Uterus (tissue), 2 donors: ENCODE measurements around the gene HTR3C.

Source experiments
- CTCF ChIP-seq, 4 experiments: fragments of 200-600 bp in 2 of 4; fragments of 450-650 bp in 2 of 4; sonication (generic) in 2 of 4; IDR thresholded peaks; one replicate each; pipeline ENCODE4 v1.5.1; 2016 to 2019; ENCODE audit warnings: antibody characterized with exemption in 4 of 4, mild to moderate bottlenecking in 2 of 4, moderate library complexity in 1 of 4
- POLR2A ChIP-seq, 2 donors: fragments of 450-650 bp; IDR thresholded peaks; one replicate each; pipeline ENCODE4 v1.6.1; 2016; ENCODE audit warnings: antibody characterized with exemption in 2 of 2, mild to moderate bottlenecking in 1 of 2, moderate library complexity in 1 of 2

- TF ChIP-seq CTCF (IDR thresholded peaks at IDR 0.05) (no peak), POLR2A (IDR thresholded peaks at IDR 0.05) (no peak)
These were observed 6.6 kb downstream of the HTR3C start for GRCh38 chr3:184059424-184059823.
